Natural killer cell (primary cell): ENCODE measurements around the gene PPP4C. TPM values are rescaled to one million over a fixed set of nuclear protein-coding genes. Genes with fewer than 3 reads are reported as not detected.

ENCODE experiments used
- ATAC-seq, 3 donors: fragments of 150-1000 bp in 2 of 3; fragments of 200-7000 bp in 1 of 3; cut with Tn5 transposase; 1 replicate in 1 of 3; 2 replicates in 2 of 3; pipeline ENCODE4 v1.10.0; 2021; ENCODE audit warnings: mild to moderate bottlenecking in 2 of 3, moderate library complexity in 2 of 3
- DNase-seq, 2 donors: peaks; one replicate each; pipeline versions ENCODE4 v3.0.0 to v3.0.0-alpha.2; 2013 to 2021; ENCODE audit warnings: mixed read lengths in 1 of 2
- H3K27ac ChIP-seq: one replicate; pipeline ENCODE4 v1.5.1; 2013; ENCODE audit warnings: mild to moderate bottlenecking, low read length
- H3K27me3 ChIP-seq: one replicate; pipeline ENCODE4 v1.6.1; 2013; ENCODE audit warnings: low read length; ENCODE audit not compliant: control insufficient read depth, insufficient read depth
- H3K36me3 ChIP-seq: one replicate; pipeline ENCODE4 v1.6.1; 2013; ENCODE audit warnings: low read length; ENCODE audit not compliant: control insufficient read depth, insufficient read depth
- H3K4me1 ChIP-seq: one replicate; pipeline ENCODE4 v1.6.1; 2013; ENCODE audit warnings: low read length; ENCODE audit not compliant: control insufficient read depth, insufficient read depth
- H3K4me3 ChIP-seq: one replicate; pipeline ENCODE4 v1.5.1; 2013; ENCODE audit warnings: low read length
- H3K9me3 ChIP-seq: one replicate; pipeline ENCODE4 v1.6.1; 2013; ENCODE audit warnings: low read length; ENCODE audit not compliant: control insufficient read depth, insufficient read depth
- H3K27ac Mint-ChIP-seq, 2 donors: one replicate each; pipeline ENCODE4 v1.8.0; 2022; ENCODE audit warnings: mild to moderate bottlenecking in 2 of 2, mixed read lengths in 2 of 2, moderate library complexity in 1 of 2
- H3K27me3 Mint-ChIP-seq, 2 donors: one replicate each; pipeline ENCODE4 v1.8.0; 2022; ENCODE audit warnings: low read depth in 2 of 2, mixed read lengths in 2 of 2
- H3K36me3 Mint-ChIP-seq: one replicate; pipeline ENCODE4 v1.8.0; 2022; ENCODE audit warnings: mixed read lengths
- H3K4me1 Mint-ChIP-seq, 2 donors: one replicate each; pipeline ENCODE4 v1.8.0; 2022; ENCODE audit warnings: mixed read lengths in 2 of 2
- H3K4me3 Mint-ChIP-seq: one replicate; pipeline ENCODE4 v1.8.0; 2022; ENCODE audit warnings: mild to moderate bottlenecking, moderate library complexity, mixed read lengths
- H3K9me3 Mint-ChIP-seq, 2 donors: one replicate each; pipeline ENCODE4 v1.8.0; 2022; ENCODE audit warnings: mixed read lengths in 2 of 2
- WGBS: methylation state at CpG from one replicate; pipeline ENCODE4 v1.1.7; 2013; ENCODE audit warnings: missing lambda C conversion rate; ENCODE audit not compliant: insufficient coverage; 5-methylcytosine and 5-hydroxymethylcytosine counted together
- intact Hi-C: fragments of 100-400 bp; cut with micrococcal nuclease; formaldehyde crosslinking; loops from one replicate; pipeline ENCODE4 v1.14.2; 2022
- total RNA-seq, 4 donors: library from RNA; stranded (reverse); fragments of 120-200 nt in 1 of 4; gene quantifications; one replicate each; pipeline versions ENCODE4 v1.2.3 to v1.2.4, GENCODE V29; 2013 to 2022
- TF ChIP-seq, protein P1 (sequence below): fragments of 200-600 bp; IDR thresholded peaks from one replicate; pipeline ENCODE4 v1.8.0; 2022; ENCODE audit warnings: antibody characterized with exemption

Gene PPP4C
- total RNA-seq, 3 donors from 2014 or later (not counting 1 experiment from before 2014, with no cell fraction given) = 119 to 132 (median 130) TPM

DNA sequence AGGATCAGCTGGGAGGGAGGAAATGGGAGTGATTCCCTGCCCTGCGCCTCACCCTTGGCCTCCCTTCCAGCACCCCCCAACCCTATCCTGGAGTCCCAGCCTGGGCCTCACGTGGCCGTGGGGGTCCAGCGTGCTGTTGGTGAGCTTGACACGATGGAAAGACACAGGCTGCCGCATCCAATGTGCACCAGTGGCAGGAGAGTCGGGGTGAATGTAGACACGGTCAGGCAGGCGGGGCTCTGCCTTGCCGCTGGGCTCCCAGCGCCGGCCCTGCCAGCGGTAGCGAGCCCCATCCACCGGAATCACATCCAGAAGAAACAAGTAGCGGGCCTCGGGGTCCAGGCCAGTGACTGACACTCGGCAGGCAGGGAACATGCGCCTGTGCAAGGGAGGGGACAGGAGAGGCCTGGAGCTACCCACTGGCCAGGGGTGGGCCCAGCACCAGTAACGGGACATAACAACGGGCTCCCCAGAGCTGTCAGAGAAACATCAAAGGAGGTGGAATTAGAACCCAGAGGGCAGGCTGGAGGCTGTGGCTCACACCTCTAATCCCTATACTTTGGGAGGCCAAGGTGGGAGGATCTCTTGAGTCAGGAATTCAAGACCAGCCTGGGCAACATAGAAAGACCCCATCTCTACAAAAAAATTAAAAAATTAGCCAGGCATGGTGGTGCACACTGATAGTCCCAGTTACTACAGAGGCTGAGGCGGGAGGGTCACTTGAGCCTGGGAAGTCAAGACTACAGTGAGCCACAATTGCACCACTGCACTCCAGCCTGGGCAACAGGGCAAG lies 13.2 kb downstream of the PPP4C start:
- no peaks in the 10 kb centered on the region for H3K27me3 ChIP-seq
- H3K36me3 ChIP-seq = peaks cover 20% of the 10 kb centered on the region
- H3K4me3 ChIP-seq = no peak overlapping the region
- no peak for DNase-seq
- Mint-ChIP-seq H3K27ac (no peak overlapping the region), H3K4me3 (peak overlapping the region; percentile 25), H3K36me3 (no peaks in the 10 kb centered on the region), H3K9me3 (no peaks in the 10 kb centered on the region), H3K27me3 (no peaks in the 10 kb centered on the region), H3K4me1 (peaks cover 18 to 23% of the 10 kb centered on the region in 2 donors)
- ATAC-seq = no peak
- H3K27ac ChIP-seq = no peak overlapping the region
- TF ChIP-seq, protein P1, sequence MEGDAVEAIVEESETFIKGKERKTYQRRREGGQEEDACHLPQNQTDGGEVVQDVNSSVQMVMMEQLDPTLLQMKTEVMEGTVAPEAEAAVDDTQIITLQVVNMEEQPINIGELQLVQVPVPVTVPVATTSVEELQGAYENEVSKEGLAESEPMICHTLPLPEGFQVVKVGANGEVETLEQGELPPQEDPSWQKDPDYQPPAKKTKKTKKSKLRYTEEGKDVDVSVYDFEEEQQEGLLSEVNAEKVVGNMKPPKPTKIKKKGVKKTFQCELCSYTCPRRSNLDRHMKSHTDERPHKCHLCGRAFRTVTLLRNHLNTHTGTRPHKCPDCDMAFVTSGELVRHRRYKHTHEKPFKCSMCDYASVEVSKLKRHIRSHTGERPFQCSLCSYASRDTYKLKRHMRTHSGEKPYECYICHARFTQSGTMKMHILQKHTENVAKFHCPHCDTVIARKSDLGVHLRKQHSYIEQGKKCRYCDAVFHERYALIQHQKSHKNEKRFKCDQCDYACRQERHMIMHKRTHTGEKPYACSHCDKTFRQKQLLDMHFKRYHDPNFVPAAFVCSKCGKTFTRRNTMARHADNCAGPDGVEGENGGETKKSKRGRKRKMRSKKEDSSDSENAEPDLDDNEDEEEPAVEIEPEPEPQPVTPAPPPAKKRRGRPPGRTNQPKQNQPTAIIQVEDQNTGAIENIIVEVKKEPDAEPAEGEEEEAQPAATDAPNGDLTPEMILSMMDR = no peak
- WGBS = 96% methylated on average over 22 of the region's 22 CpGs
- no peaks in the 10 kb centered on the region for H3K9me3 ChIP-seq
- peaks cover 33% of the 10 kb centered on the region for H3K4me1 ChIP-seq
- intact Hi-C loops = no loop called here

DNA sequence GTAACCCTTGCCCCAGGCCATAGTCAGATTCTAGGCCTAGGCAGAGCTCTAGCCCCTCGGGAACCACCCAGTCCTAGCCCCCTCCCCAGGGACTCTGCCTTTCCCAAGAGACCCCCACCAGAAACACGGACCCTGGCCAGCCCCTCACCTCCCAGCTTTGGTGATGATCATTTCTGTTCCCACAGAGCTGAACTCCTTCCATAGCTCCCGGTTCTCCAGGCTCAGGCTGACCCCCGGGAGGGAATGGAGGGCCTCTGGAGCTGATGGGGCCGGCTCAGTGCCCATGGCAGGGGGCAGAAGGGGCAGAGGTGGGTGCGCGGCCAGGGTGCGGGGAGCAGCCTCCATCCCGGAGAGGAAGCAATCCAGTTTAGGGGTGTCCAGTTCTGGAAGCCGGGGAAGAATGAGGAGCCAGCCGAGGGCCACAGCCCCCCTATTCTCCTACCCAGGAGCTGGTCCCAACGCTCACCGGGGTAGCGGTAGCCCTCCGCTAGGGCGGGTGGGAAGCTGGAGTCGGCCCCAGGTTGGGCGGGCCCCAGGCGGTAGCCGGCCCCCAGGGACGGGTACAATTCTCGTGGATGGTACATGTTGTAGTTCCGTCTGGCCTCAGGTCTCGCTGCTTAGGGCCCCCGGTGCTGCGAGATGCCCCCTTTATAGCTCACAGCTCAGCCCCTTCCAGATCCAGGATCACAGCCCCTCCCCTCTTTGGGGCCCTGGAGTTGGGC lies 15.0 kb downstream of the PPP4C start:
- Histone ChIP-seq H3K27me3 (no peaks in the 10 kb centered on the region), H3K9me3 (no peaks in the 10 kb centered on the region), H3K4me3 (no peak overlapping the region), H3K4me1 (peaks cover 48% of the 10 kb centered on the region), H3K36me3 (peaks cover 12% of the 10 kb centered on the region), H3K27ac (no peak overlapping the region)
- DNase-seq = no peak
- Mint-ChIP-seq H3K36me3 (no peaks in the 10 kb centered on the region), H3K27me3 (no peaks in the 10 kb centered on the region), H3K4me3 (peak overlapping the region; percentile 50), H3K9me3 (no peaks in the 10 kb centered on the region), H3K4me1 (peaks cover 28 to 39% of the 10 kb centered on the region in 2 donors), H3K27ac (no peak overlapping the region)
- WGBS = 87% methylated on average over 26 of the region's 26 CpGs
- TF ChIP-seq, protein P1 = no peak
- intact Hi-C loops = loop anchor here (1.0 kb wide), 1 partner anchor 538 kb away; no protein-coding TSS in a partner anchor
- no peak for ATAC-seq

DNA sequence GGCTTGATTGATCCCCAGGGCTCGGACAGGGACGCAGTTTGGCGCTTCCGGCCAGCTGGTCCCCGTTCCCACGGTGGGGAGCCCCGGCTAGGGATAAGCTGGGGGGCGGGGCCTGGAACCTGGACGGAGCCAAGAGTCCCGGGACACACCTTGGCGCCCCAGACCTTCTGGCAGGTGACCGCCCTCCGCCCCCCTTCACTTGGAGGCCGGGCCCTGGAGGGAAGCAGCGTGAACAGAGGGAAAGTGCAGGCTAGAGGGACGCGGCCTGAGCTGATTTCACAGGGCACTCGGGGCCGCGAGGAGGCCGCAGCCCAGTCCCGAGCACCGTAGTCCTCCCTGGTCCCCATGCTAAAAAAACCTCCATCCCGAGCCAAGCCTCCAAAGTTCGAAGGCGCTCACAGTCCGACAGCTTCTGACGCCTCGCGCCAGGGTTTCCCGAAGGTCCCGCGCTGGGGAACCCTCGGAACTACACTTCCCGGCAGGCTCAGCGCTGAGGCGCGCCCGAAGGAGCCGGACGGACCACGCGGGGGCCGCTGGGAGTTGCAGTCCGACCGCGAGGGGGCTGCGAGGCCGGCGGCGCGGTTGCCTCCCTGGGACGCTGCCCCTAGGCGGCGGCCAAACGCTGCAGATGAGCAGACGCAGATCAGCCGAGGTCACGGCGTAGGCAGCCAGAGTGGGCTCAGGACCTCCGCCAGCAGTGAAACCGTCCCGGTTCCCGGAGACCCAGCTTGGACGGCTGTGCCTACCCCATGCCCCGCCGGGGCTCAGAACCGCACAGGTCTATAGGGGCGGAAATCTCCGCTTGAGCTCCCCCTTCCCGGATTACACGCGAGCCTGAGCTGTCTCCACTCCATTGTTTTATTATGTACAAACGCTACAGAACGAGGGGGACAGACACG lies 15.9 kb downstream of the PPP4C start, which contains the start of gene TBX6:
TBX6 (minus strand) TSS at position 451 of the 899 bp plus-strand sequence. CDS start 731 bp downstream, outside the sequence.
- peaks cover 53% of the 10 kb centered on the region for H3K4me1 ChIP-seq
- TF ChIP-seq, protein P1 = peak; percentile 78
- no peaks in the 10 kb centered on the region for H3K27me3 Mint-ChIP-seq

More for the DNA sequence above, 15.9 kb downstream of the PPP4C start, which contains the start of gene TBX6:
- H3K36me3 Mint-ChIP-seq = no peaks in the 10 kb centered on the region
- Histone ChIP-seq H3K27me3 (no peaks in the 10 kb centered on the region), H3K27ac (peak within 1 kb of the TSS; percentile 69), H3K4me3 (peak within 1 kb of the TSS; percentile 65), H3K36me3 (peaks cover 12% of the 10 kb centered on the region), H3K9me3 (peaks cover 5% of the 10 kb centered on the region)
- peak; percentile 85 to 93 (median 86) for ATAC-seq
- H3K4me1 Mint-ChIP-seq = peaks cover 28 to 44% of the 10 kb centered on the region in 2 donors
- peak within 1 kb of the TSS; percentile 91 to 93 for H3K27ac Mint-ChIP-seq
- 1% methylated on average over 76 of the region's 76 CpGs for WGBS
- peak; percentile 93 to 96 for DNase-seq
- no peaks in the 10 kb centered on the region for H3K9me3 Mint-ChIP-seq
- intact Hi-C loops = loop anchor here (1.0 kb wide), 2 partner anchors 27 to 537 kb away; no protein-coding TSS in a partner anchor
- H3K4me3 Mint-ChIP-seq = peak within 1 kb of the TSS; percentile 88
